Fibroblast of mammary gland (primary cell): ENCODE results near the gene SLC15A1.

Experiments used
- DNase-seq: peaks from one replicate; pipeline ENCODE4 v3.0.0-alpha.2; 2010; ENCODE audit warnings: low read depth
- H3K4me3 ChIP-seq: 2 replicates; pipeline ENCODE4 v1.5.1; 2011; ENCODE audit warnings: low read depth, mild to moderate bottlenecking, low read length, moderate library complexity; ENCODE audit not compliant: control insufficient read depth
- TF ChIP-seq, protein P1 (sequence below): conservative IDR thresholded peaks from 2 replicates; pipeline ENCODE4 v1.5.1; 2011; ENCODE audit warnings: low read depth, low read length, inconsistent platforms; ENCODE audit not compliant: control insufficient read depth, insufficient read depth

Gene SLC15A1

DNA sequence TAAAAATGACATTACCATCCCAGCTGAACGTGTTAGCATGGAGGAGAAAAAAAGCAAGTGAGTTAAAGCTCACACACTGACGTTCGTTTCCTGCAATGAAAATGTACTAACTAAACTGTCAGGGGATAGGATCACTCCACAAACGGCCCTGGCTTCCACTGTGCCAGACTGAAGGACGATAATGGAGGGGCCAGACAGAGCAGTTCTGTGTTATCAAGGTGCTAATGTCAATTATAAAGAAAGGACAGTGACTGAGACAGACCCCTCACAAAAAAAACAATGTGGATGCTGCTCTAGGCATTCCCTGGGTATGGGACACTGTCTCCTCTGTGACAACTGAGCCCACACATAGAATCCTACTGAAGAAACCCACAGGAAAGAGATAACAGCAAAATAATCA, 43.7 kb upstream of the SLC15A1 start:
- no peak for DNase-seq
- no peak overlapping the region for H3K4me3 ChIP-seq
- TF ChIP-seq, protein P1, sequence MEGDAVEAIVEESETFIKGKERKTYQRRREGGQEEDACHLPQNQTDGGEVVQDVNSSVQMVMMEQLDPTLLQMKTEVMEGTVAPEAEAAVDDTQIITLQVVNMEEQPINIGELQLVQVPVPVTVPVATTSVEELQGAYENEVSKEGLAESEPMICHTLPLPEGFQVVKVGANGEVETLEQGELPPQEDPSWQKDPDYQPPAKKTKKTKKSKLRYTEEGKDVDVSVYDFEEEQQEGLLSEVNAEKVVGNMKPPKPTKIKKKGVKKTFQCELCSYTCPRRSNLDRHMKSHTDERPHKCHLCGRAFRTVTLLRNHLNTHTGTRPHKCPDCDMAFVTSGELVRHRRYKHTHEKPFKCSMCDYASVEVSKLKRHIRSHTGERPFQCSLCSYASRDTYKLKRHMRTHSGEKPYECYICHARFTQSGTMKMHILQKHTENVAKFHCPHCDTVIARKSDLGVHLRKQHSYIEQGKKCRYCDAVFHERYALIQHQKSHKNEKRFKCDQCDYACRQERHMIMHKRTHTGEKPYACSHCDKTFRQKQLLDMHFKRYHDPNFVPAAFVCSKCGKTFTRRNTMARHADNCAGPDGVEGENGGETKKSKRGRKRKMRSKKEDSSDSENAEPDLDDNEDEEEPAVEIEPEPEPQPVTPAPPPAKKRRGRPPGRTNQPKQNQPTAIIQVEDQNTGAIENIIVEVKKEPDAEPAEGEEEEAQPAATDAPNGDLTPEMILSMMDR = no peak

DNA sequence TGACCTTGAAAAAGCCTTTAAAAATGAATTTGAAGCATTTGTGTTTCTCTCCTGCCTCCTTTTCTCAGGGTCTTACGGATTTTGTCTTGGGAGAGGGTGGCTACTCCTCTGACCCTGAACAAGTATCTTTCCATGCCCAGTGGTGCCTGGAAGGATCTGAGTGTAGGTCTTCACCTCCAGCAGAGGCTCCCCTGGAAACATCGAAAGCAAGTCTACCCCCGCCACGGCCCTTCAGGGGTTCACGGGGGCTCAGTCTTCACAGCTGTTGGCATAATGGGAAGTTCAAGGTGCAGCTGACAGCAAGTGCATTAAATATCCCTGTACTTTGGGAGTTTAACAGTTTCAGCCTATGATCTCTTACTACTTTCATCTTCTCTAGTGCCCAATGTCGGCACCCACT, 42.7 kb upstream of the SLC15A1 start:
- no peak for DNase-seq
- TF ChIP-seq, protein P1 = no peak
- no peak overlapping the region for H3K4me3 ChIP-seq

DNA sequence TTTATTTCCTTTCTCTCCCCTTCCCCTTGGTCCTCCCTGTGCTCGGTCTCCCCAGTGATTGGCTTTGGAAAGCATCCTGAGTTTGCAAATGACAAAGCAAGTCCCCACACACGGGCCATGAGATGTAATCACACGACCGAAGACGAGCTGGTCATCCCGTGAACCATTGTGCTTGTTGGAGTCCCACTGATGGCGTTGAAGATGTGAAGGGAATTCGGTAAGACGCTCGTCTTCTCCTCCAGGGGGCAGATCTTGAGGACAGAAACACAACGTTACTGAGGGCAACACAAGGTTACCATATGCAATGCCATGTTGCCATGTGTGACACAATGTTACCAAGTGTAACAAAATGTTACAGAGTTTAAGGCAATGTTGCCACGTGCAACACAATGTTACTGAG, 42.0 kb upstream of the SLC15A1 start:
- H3K4me3 ChIP-seq = no peak overlapping the region
- no peak for DNase-seq
- TF ChIP-seq, protein P1 = no peak

DNA sequence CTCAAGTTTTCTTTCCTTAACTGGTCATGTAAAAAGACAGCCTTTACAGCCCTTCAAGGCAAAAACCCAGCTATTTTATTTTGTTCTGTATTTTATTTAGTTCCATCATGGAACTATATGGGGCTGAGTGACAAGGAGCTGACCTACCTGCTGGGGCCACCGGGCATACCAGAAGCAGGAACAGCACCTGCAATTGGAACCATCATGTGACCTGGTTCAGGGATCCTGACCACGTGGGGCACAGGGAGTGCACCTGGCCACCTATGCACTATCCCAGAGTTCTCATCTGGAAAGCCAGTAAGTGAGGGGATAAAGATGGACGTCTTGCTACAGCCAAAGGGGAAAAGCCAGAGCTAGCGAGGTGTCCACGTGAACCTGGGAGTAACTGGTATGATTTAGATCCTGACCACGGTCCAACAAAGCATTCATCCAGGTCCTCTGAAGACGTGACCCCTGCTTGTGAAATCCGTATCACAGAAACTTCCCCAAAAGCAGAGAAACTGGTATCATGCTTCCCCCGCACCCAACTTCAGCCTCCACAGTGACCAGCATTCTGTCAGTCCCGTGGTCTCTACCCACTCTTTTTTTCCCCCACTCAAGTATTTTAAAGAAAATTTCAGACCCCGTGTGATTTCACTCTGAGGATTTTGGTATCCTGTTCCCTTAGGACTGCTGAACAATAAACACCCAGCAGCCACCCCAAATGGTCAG, 40.5 kb upstream of the SLC15A1 start:
- TF ChIP-seq, protein P1 = no peak
- DNase-seq = no peak
- H3K4me3 ChIP-seq = no peak overlapping the region

DNA sequence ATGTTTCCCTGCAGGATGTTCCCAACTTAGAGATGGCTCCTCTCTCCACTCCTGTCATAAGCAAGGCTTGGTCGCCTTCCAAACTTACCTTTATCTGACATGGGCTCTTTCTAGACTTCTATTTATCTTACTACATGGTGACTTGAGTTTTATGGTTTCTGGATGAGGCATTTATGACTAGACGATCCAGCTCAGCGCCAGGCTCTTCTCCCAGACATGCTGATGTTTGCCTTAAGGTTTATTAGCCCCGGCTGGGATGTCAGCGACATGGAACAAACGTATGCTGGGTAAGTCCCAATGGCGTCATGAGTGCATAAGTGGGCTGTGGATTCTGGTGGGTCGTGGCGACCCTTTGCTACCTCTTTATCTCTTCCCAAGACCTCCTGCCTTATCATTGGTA, 39.8 kb upstream of the SLC15A1 start:
- no peak for DNase-seq

DNA sequence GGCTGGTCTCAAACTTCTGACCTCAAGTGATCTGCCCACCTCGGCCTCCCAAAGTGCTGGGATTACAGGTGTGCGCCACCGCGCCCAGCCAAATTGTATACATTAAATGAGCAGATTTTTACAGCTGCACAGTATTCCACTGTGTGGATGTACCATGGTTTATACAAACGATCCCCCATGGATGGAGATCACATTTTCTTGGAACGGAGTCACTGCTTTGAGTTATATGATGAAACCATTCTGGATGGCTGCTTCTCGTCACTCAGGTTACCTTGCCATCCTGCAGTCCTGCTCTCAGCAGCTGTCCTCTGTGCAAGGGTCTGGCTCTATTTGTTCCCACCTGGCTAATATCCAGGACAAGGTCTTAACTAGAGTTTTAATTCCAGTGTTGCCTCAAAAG, 39.1 kb upstream of the SLC15A1 start:
- no peak overlapping the region for H3K4me3 ChIP-seq
- no peak for DNase-seq
- TF ChIP-seq, protein P1 = no peak

More for the DNA sequence above, 39.8 kb upstream of the SLC15A1 start:
- H3K4me3 ChIP-seq = no peak overlapping the region
- TF ChIP-seq, protein P1 = no peak
